Testis (tissue), 2 donors: ENCODE results near the gene ADPRM.

Experiments used
- POLR2A ChIP-seq: fragments of 450-650 bp; IDR thresholded peaks from one replicate; pipeline ENCODE4 v1.6.1; 2017; ENCODE audit warnings: antibody characterized with exemption, mild to moderate bottlenecking, moderate library complexity
- TF ChIP-seq, protein P1 (sequence below), 3 experiments: fragments of 450-650 bp in 2 of 3; fragments of 200-600 bp in 1 of 3; sonication (generic) in 1 of 3; IDR thresholded peaks; one replicate each; pipeline ENCODE4 v1.5.1; 2016 to 2019; ENCODE audit warnings: antibody characterized with exemption in 3 of 3, mild to moderate bottlenecking in 2 of 3, moderate library complexity in 1 of 3

GRCh38 chr17:10728331-10728892 lies 31.0 kb downstream of the ADPRM start:
- TF ChIP-seq, protein P1, sequence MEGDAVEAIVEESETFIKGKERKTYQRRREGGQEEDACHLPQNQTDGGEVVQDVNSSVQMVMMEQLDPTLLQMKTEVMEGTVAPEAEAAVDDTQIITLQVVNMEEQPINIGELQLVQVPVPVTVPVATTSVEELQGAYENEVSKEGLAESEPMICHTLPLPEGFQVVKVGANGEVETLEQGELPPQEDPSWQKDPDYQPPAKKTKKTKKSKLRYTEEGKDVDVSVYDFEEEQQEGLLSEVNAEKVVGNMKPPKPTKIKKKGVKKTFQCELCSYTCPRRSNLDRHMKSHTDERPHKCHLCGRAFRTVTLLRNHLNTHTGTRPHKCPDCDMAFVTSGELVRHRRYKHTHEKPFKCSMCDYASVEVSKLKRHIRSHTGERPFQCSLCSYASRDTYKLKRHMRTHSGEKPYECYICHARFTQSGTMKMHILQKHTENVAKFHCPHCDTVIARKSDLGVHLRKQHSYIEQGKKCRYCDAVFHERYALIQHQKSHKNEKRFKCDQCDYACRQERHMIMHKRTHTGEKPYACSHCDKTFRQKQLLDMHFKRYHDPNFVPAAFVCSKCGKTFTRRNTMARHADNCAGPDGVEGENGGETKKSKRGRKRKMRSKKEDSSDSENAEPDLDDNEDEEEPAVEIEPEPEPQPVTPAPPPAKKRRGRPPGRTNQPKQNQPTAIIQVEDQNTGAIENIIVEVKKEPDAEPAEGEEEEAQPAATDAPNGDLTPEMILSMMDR (IDR thresholded peaks at IDR 0.05) = no peak
- TF ChIP-seq POLR2A = no peak
